Stimulated activated CD8-positive, alpha-beta memory T cell treated with anti-CD3 and anti-CD28 coated beads, Interleukin-4, amount 100 ng/mL, for 1 hour (primary cell): ENCODE data around the gene MIA2.
"Not testable (repeated sequence)": the region's sequence is repeated elsewhere in the genome, so short reads cannot be mapped to it uniquely, and the experiment has no call there.

Experiments used
- DNase-seq, 2 donors: peaks; one replicate each; pipeline ENCODE4 v3.0.0-alpha.2; 2020; ENCODE audit warnings: low read depth in 2 of 2, low spot score in 1 of 2

The MIA2 gene

GRCh38 chr14:39233680-39234326, at the start of gene MIA2:
Gene MIA2, plus strand, starts transcription at chr14:39233915. Its CDS starts 200 bp downstream, at chr14:39234115.
- no peak for DNase-seq

- DNase-seq: no peak
Measured at GRCh38 chr14:39184628-39185255, 49.0 kb upstream of the MIA2 start.

GRCh38 chr14:39185256-39186049, 48.3 kb upstream of the MIA2 start:
- DNase-seq: no peak

GRCh38 chr14:39186941-39187525, 46.7 kb upstream of the MIA2 start:
- no peak for DNase-seq

GRCh38 chr14:39203659-39204606, 29.8 kb upstream of the MIA2 start:
- no peak for DNase-seq

- DNase-seq: not testable (repeated sequence)
Measured at GRCh38 chr14:39207430-39207829, 26.3 kb upstream of the MIA2 start.

GRCh38 chr14:39211109-39211741, 22.5 kb upstream of the MIA2 start:
- DNase-seq: no peak

- no peak for DNase-seq
Measured at GRCh38 chr14:39212034-39212433, 21.7 kb upstream of the MIA2 start.

- DNase-seq: no peak
Measured at GRCh38 chr14:39212693-39213092, 21.0 kb upstream of the MIA2 start.

- no peak for DNase-seq
Measured at GRCh38 chr14:39217214-39217879, 16.4 kb upstream of the MIA2 start.

- DNase-seq: no peak
Measured at GRCh38 chr14:39218171-39218769, 15.4 kb upstream of the MIA2 start.

- DNase-seq: no peak
Measured at GRCh38 chr14:39219075-39219499, 14.6 kb upstream of the MIA2 start.

- not testable (repeated sequence) for DNase-seq
Measured at GRCh38 chr14:39220473-39220872, 13.2 kb upstream of the MIA2 start.

GRCh38 chr14:39228044-39228443, 5.7 kb upstream of the MIA2 start:
- no peak for DNase-seq

- DNase-seq: no peak
Measured at GRCh38 chr14:39228509-39229221, 5.0 kb upstream of the MIA2 start.

GRCh38 chr14:39229222-39229543, 4.5 kb upstream of the MIA2 start:
- DNase-seq: no peak

- DNase-seq: no peak
Measured at GRCh38 chr14:39229601-39230110, 4.1 kb upstream of the MIA2 start.

GRCh38 chr14:39230416-39231035, 3.2 kb upstream of the MIA2 start:
- no peak for DNase-seq
